EH (cell line): Measurements from ENCODE around the gene DRP2.
"Not testable (repeated sequence)": the region's sequence is repeated elsewhere in the genome, so short reads cannot be mapped to it uniquely, and the experiment has no call there.

Source experiments
- DNase-seq: peaks from one replicate; pipeline ENCODE4 v3.0.0-alpha.2; 2015; ENCODE audit warnings: low read depth

DRP2 gene, protein sequence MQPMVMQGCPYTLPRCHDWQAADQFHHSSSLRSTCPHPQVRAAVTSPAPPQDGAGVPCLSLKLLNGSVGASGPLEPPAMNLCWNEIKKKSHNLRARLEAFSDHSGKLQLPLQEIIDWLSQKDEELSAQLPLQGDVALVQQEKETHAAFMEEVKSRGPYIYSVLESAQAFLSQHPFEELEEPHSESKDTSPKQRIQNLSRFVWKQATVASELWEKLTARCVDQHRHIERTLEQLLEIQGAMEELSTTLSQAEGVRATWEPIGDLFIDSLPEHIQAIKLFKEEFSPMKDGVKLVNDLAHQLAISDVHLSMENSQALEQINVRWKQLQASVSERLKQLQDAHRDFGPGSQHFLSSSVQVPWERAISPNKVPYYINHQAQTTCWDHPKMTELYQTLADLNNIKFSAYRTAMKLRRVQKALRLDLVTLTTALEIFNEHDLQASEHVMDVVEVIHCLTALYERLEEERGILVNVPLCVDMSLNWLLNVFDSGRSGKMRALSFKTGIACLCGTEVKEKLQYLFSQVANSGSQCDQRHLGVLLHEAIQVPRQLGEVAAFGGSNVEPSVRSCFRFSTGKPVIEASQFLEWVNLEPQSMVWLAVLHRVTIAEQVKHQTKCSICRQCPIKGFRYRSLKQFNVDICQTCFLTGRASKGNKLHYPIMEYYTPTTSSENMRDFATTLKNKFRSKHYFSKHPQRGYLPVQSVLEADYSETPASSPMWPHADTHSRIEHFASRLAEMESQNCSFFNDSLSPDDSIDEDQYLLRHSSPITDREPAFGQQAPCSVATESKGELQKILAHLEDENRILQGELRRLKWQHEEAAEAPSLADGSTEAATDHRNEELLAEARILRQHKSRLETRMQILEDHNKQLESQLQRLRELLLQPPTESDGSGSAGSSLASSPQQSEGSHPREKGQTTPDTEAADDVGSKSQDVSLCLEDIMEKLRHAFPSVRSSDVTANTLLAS

GRCh38 chrX:101219116-101219863 is at the start of gene DRP2:
DRP2 (plus strand) TSS chrX:101219786; CDS start chrX:101231648, 11,862 bp downstream.
- peak; percentile 38 for DNase-seq

- DNase-seq: no peak
Measured at GRCh38 chrX:101171883-101172400, 47.6 kb upstream of the DRP2 start.

- peak; percentile 18 for DNase-seq
Measured at GRCh38 chrX:101176439-101176838, 43.1 kb upstream of the DRP2 start.

DNA sequence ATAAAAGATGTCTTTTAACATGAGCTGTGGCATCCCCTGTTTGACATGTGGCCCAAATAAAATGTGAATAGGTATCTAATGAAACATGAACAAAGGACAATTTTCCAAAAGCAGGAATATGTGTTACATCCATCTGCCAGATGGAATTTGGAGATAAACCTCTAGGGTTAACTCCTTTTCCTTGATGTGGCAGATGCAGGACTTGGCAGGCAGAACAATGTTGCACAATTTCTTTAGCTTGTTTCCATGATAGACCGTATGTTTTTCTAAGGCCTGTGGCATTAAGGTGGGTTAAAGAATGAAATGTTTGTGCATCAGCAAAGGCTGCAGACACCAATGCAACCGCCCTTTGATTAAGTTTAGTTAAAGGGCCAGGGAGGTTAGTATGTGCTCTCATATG is 34.7 kb upstream of the DRP2 start:
- peak; percentile 29 for DNase-seq

DNA sequence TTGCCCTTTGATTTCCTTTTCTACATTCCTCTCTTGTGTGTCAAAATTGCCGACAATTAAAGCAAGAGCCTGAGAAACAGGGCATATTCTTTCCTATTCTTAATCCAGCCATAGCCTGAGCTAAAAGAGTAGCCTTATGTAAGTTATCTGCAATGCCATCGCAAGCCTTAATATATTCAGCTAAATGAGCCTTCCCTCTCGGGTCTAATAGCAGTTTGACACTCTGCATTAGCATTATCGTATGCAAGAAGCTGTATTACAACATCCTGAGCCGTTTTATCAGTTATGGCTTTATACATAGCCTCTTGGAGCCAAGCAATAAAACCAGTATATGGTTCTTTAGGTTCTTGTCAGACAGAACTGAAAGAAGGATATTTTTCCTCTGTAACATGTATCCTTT is 31.6 kb upstream of the DRP2 start:
- DNase-seq: not testable (repeated sequence)

- DNase-seq: peak; percentile 75
Measured at GRCh38 chrX:101190736-101191135, 28.9 kb upstream of the DRP2 start.

DNA sequence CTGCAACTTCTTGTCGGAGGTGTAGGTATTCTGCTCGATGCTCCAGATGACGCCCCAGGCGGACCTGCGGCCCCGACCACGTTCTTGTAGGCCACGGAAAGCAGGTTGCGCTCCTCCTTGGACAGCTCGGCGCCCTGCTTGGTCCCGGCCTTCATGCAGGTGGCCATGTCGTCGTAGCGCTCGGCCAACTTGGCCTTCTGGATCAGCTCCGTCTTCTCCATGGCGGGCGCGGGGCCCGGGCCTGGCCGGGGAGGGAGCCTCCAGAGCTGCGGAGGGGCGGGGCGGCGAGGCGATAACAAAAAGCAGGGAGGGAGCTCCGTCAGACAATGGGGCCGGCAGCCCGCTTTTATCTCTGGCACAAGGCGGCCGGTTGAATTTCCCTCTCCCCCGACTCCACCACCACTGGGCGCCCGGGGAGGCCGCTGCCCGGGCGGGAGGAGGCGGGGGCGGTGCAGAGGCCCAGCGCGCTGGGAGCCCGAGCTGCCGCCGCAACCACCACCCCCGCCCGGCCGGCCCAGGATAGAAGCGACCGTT is 28.3 kb upstream of the DRP2 start:
- DNase-seq: peak; percentile 25

- no peak for DNase-seq
Measured at GRCh38 chrX:101195442-101196173, 24.0 kb upstream of the DRP2 start.

DNA sequence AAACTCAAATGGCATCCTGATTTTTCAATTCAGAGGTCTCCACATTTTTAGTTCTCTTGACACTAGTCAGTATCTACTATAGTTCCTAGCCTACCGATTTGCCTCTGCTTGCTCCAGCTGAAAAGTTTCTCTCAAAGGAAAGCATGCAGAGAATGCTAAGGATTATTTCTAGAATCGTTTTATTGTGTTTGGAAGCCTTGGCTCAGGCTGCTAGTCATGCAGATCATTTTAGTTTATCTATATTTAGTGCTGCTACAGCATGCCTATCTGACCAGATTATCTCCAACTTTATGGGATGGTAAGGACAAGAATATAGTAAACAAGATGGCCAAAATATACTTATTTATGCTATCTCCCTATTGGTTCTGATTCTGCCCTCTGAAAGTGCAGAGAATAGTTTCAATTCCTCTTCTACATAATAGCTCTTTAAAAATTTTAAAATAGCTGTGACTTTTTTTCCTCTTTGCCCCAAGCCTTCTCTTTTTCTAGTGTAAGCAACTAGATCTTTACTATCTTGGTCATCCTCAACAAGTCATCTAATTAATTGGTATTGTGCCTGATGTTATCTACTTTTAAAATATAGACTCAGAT is 15.7 kb upstream of the DRP2 start:
- peak; percentile 73 for DNase-seq

DNA sequence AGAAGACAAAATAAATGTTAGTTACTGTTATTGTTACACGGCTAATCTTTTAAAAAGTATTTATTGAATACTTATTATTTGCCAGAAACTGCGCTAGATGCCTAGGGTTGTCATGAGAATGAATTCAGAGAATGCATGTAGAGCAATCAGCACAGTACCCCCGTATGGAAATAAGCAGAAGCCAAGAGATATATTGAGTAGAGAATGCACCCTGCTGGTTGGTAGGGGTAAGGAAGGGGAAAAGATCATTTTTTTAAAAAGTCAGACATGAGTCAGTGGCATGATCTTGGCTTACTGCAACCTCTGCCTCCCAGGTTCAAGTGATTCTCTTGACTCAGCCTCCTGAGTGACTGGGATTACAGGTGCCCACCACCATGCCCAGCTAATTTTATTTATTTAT is 13.1 kb upstream of the DRP2 start:
- peak; percentile 65 for DNase-seq

DNA sequence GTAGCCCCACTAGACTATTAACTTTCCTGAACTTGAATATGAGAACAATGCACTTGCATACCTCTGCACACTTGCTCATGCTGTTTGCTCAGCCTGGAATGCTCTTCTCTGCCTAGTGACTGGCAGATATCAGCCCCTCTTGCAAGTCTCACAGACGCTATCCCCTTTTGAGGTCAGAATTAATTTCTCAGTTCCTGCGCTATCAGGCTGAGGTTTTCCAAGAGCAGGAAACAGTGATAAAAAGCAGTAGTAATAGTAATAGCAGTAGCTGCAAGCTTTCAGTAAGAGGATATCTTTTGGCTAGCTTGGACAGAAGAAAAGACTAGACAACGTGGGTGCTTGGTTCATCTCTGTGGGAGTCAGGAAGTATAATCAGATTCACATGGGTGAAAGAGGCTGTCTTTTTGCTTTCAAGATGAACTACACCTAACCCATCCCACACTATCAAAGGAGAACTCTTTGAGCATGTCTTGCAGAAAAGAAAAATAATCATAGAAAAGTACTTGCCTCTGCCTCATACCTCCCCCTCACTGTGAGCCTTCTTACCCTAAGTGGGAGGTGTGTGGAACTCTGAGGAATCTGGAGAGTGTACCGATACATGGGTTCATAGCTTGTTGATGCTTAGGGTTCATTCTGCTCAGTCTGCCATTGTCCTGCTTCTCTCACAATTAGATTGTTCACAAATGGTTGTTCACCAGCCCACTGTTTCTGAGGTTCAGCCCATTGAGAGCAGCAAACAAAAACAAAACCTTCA is 11.3 kb upstream of the DRP2 start:
- DNase-seq: peak; percentile 47

DNA sequence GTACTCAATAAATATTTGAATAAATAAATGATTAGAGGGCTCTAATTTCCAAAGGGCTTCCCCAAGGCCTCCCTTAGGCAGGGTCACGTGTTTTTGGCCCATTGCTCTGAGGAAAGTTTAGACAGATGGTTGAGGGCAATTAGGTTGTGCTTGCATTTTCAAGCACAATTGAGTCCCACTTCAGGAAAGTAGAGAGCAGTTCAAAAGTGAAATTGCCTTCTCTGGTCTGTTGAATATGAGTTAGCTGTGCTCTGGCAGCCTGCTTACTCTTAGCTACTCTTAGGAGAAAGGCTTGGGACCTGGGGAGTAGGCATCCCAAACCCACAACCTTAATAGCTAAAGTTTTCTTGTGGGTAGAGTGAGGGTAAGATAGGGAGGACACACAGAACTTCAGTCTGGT is 9.0 kb upstream of the DRP2 start:
- DNase-seq: no peak

GRCh38 chrX:101217689-101218088 is 1.9 kb upstream of the DRP2 start:
- no peak for DNase-seq

GRCh38 chrX:101219864-101220346 is 319 bp downstream of the DRP2 start:
- peak; percentile 58 for DNase-seq

DNA sequence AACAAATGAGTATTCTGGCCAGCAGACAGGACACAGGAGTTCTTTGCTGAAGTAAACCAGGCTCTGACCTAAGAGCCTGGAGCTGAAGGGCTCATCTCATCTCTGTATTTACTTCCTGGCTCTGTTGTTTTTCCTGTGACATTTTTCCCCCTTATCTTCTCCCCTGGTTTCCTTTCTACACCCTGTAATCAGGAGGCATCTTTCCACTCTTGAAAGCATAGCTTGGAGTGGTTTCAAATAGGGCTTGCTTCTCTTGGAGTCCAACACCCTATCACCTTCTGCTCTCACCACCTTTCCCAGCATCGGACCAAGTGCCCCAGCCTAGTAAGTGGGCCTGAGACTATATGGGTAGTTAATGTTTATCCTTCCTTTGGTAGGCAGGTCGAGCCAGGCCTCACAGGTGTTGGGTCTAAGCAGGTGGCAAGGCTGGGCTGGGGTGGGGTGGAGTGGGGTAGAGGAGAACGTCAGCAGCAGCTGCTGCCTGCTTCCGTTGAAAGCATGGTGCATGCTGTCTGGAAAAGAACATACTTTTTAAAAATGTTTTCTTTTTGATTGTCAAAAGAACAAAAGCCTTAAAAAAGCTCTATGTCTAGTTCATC is 1.2 kb downstream of the DRP2 start:
- no peak for DNase-seq

GRCh38 chrX:101223226-101223625 is 3.6 kb downstream of the DRP2 start:
- no peak for DNase-seq

DNA sequence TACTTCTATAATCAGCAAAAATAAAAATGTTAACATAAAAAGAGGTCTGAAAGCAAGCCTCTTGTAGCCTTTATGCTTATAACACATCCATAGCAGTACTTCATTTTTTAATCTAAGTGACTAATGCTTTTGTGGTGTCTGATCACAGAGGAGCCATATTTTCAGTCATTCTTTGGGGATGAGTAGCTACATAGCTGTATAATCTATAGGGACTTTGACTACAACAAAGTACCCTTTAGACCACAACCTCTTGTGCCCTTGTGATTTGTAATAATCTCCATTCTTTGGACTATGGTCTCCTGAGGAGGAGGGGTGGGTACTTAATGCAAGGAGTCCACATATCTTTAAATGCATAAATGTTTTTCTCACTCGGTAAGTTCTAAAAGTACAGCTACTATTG is 9.6 kb downstream of the DRP2 start:
- DNase-seq: peak; percentile 80

DNA sequence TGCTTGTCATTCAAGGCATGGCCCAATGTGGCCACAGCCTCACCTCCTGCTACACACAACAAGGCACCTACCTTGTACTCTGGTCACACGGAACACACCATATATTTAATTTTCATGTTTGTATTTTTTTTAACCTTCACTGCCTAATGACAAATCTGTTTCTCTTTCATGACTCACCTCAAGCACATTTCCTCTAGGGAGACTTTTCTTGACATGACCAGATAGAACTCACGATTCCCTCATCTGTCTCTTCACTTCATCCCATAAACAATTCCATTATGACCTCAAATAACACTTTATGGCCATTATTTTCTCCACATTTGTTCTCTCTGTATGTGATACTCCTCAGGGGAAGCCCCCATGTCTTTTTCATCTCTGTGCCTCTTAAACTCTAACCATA is 11.1 kb downstream of the DRP2 start:
- peak; percentile 73 for DNase-seq

- DNase-seq: no peak
Measured at GRCh38 chrX:101231080-101231479, 11.5 kb downstream of the DRP2 start.
